Glomerular visceral epithelial cell (primary cell): ENCODE results near the gene DRD5.
"Not testable (repeated sequence)": the region's sequence is repeated elsewhere in the genome, so short reads cannot be mapped to it uniquely, and the experiment has no call there.

Experiments
- DNase-seq: peaks from one replicate; pipeline ENCODE4 v3.0.0-alpha.2; 2016; ENCODE audit errors: extremely low spot score

DRD5 gene

GRCh38 chr4:9781343-9782135, at the start of gene DRD5:
Gene DRD5, plus strand, starts transcription at chr4:9781634. Its CDS starts 396 bp downstream, at chr4:9782030.
- DNase-seq: no peak

- DNase-seq: not testable (repeated sequence)
These were observed 49.2 kb upstream of the DRD5 start for GRCh38 chr4:9732256-9732655.

GRCh38 chr4:9735515-9735914, 45.9 kb upstream of the DRD5 start:
- no peak for DNase-seq

GRCh38 chr4:9737280-9737679, 44.2 kb upstream of the DRD5 start:
- not testable (repeated sequence) for DNase-seq

GRCh38 chr4:9743789-9744188, 37.6 kb upstream of the DRD5 start:
- not testable (repeated sequence) for DNase-seq

GRCh38 chr4:9745782-9746181, 35.7 kb upstream of the DRD5 start:
- no peak for DNase-seq

- no peak for DNase-seq
These were observed 22.7 kb upstream of the DRD5 start for GRCh38 chr4:9758641-9759317.

GRCh38 chr4:9762823-9763475, 18.5 kb upstream of the DRD5 start:
- DNase-seq: peak; percentile 72

GRCh38 chr4:9764155-9764696, 17.2 kb upstream of the DRD5 start:
- DNase-seq: no peak

GRCh38 chr4:9765091-9765490, 16.3 kb upstream of the DRD5 start:
- DNase-seq: peak; percentile 9

GRCh38 chr4:9769321-9769720, 12.1 kb upstream of the DRD5 start:
- DNase-seq: no peak

GRCh38 chr4:9771034-9771433, 10.4 kb upstream of the DRD5 start:
- DNase-seq: no peak

GRCh38 chr4:9773471-9773870, 8.0 kb upstream of the DRD5 start:
- DNase-seq: no peak

- no peak for DNase-seq
These were observed 652 bp downstream of the DRD5 start for GRCh38 chr4:9782136-9782436.

- not testable (repeated sequence) for DNase-seq
These were observed 4.5 kb downstream of the DRD5 start for GRCh38 chr4:9785891-9786290.

- DNase-seq: no peak
These were observed 10.9 kb downstream of the DRD5 start for GRCh38 chr4:9792381-9792780.

- peak; percentile 5 for DNase-seq
These were observed 15.2 kb downstream of the DRD5 start for GRCh38 chr4:9796641-9797040.

GRCh38 chr4:9800848-9801247, 19.4 kb downstream of the DRD5 start:
- no peak for DNase-seq

- DNase-seq: no peak
These were observed 23.5 kb downstream of the DRD5 start for GRCh38 chr4:9804918-9805317.

- no peak for DNase-seq
These were observed 26.6 kb downstream of the DRD5 start for GRCh38 chr4:9808077-9808476.

- DNase-seq: no peak
These were observed 30.4 kb downstream of the DRD5 start for GRCh38 chr4:9811806-9812205.

- DNase-seq: no peak
These were observed 31.3 kb downstream of the DRD5 start for GRCh38 chr4:9812501-9813340.
